ENCODE results near the gene SLC25A47. TPM values are rescaled to one million over a fixed set of nuclear protein-coding genes. Genes with fewer than 3 reads are reported as not detected.
A peak's percentile ranks its signal among the peaks of the same experiment; 100 is the strongest.
"Not testable (repeated sequence)": the region's sequence is repeated elsewhere in the genome, so short reads cannot be mapped to it uniquely, and the experiment has no call there.

Gene SLC25A47
- total RNA-seq, 3 donors from 2014 or later, result 0.17 TPM; not detected in 2

GRCh38 chr14:100339766-100340422, 16.8 kb downstream of the SLC25A47 start:
- ATAC-seq (no peak), DNase-seq (no peak)
- no peaks in the 10 kb centered on the region for H3K4me1 ChIP-seq (ENCODE audit: low read depth)
- intact Hi-C loops (cut with DNase I, micrococcal nuclease), result no loop called here
- no peaks in the 10 kb centered on the region for H3K36me3 ChIP-seq (ENCODE audit: low read depth)
- TF ChIP-seq CTCF (IDR thresholded peaks at IDR 0.05), result no peak
- H3K9me3 ChIP-seq, result no peaks in the 10 kb centered on the region
- H3K4me3 ChIP-seq, result no peak overlapping the region

GRCh38 chr14:100340423-100340813, 17.3 kb downstream of the SLC25A47 start:
- no peaks in the 10 kb centered on the region for H3K36me3 ChIP-seq (ENCODE audit: low read depth)
- H3K9me3 ChIP-seq, result no peaks in the 10 kb centered on the region
- no peak for TF ChIP-seq CTCF (IDR thresholded peaks at IDR 0.05)

GRCh38 chr14:100341301-100342031, 18.3 kb downstream of the SLC25A47 start:
- no peaks in the 10 kb centered on the region for H3K4me1 ChIP-seq (ENCODE audit: low read depth)
- no peaks in the 10 kb centered on the region for H3K9me3 ChIP-seq
- intact Hi-C loops (cut with DNase I, micrococcal nuclease), result no loop called here
- TF ChIP-seq CTCF (IDR thresholded peaks at IDR 0.05), result no peak
- H3K4me3 ChIP-seq, result no peak overlapping the region
- H3K36me3 ChIP-seq (ENCODE audit: low read depth), result no peaks in the 10 kb centered on the region
- DNase-seq (peak in 1 of 3 donors; percentile 21), ATAC-seq (peak; percentile 90)

More at GRCh38 chr14:100340423-100340813, 17.3 kb downstream of the SLC25A47 start:
- no peak for DNase-seq
- no peaks in the 10 kb centered on the region for H3K4me1 ChIP-seq (ENCODE audit: low read depth)
- H3K4me3 ChIP-seq, result no peak overlapping the region
- ATAC-seq, result no peak
- intact Hi-C loops (cut with DNase I, micrococcal nuclease), result no loop called here

GRCh38 chr14:100342195-100342594, 19.1 kb downstream of the SLC25A47 start:
- Histone ChIP-seq H3K4me3 (no peak overlapping the region), H3K9me3 (no peaks in the 10 kb centered on the region), H3K36me3 (ENCODE audit: low read depth) (no peaks in the 10 kb centered on the region), H3K4me1 (ENCODE audit: low read depth) (no peaks in the 10 kb centered on the region)
- no peak for DNase-seq
- no peak for TF ChIP-seq CTCF (IDR thresholded peaks at IDR 0.05)
- no peak for ATAC-seq
- intact Hi-C loops (cut with DNase I, micrococcal nuclease), result no loop called here

- not testable (repeated sequence) for ATAC-seq, DNase-seq
Measured at GRCh38 chr14:100342826-100343225, 19.7 kb downstream of the SLC25A47 start.

GRCh38 chr14:100344657-100345056, 21.5 kb downstream of the SLC25A47 start:
- H3K4me3 ChIP-seq; ATAC-seq; H3K9me3 ChIP-seq; H3K4me1 ChIP-seq (ENCODE audit: low read depth); H3K36me3 ChIP-seq (ENCODE audit: low read depth); DNase-seq; intact Hi-C loops (cut with DNase I, micrococcal nuclease): not testable (repeated sequence)

More at GRCh38 chr14:100342826-100343225, 19.7 kb downstream of the SLC25A47 start:
- H3K9me3 ChIP-seq; H3K4me3 ChIP-seq; H3K36me3 ChIP-seq (ENCODE audit: low read depth); intact Hi-C loops (cut with DNase I, micrococcal nuclease); H3K4me1 ChIP-seq (ENCODE audit: low read depth): not testable (repeated sequence)
